Gastroesophageal sphincter (tissue), 4 donors: Measurements from ENCODE around the gene HPD. TPM values are rescaled to one million over a fixed set of nuclear protein-coding genes. Genes with fewer than 3 reads are reported as not detected.
A peak's percentile ranks its signal among the peaks of the same experiment; 100 is the strongest.

Source experiments
- ATAC-seq: fragments of 150-250 bp; one replicate; pipeline ENCODE4 v1.9.1; 2016; ENCODE audit warnings: mild to moderate bottlenecking, moderate library complexity
- H3K27ac ChIP-seq, 4 donors: fragments of 200-600 bp; sonication (generic) in 3 of 4; 1 replicate in 3 of 4; 2 replicates in 1 of 4; pipeline ENCODE4 v1.5.1; 2016 to 2019
- H3K27me3 ChIP-seq: fragments of 200-600 bp; sonication (generic); one replicate; pipeline ENCODE4 v1.5.1; 2019
- H3K36me3 ChIP-seq, 2 donors: fragments of 200-600 bp; sonication (generic); one replicate each; pipeline ENCODE4 v1.5.1; 2019; ENCODE audit warnings: control low read depth in 1 of 2
- H3K4me1 ChIP-seq, 3 donors: fragments of 200-600 bp; sonication (generic); 1 replicate in 2 of 3; 2 replicates in 1 of 3; pipeline ENCODE4 v1.5.1; 2016 to 2019; ENCODE audit warnings: control low read depth in 2 of 3
- H3K4me3 ChIP-seq, 2 donors: fragments of 200-600 bp; sonication (generic); one replicate each; pipeline ENCODE4 v1.5.1; 2019; ENCODE audit warnings: mild to moderate bottlenecking in 1 of 2, moderate library complexity in 1 of 2
- H3K9me3 ChIP-seq, 3 donors: fragments of 200-600 bp; sonication (generic); one replicate each; pipeline ENCODE4 v1.5.1; 2017 to 2019; ENCODE audit warnings: control low read depth in 2 of 3
- CTCF ChIP-seq, 4 experiments: fragments of 200-600 bp in 2 of 4; fragments of 450-650 bp in 2 of 4; sonication (generic) in 1 of 4; IDR thresholded peaks; one replicate each; pipeline ENCODE4 v1.5.1; 2017 to 2019; ENCODE audit warnings: antibody characterized with exemption in 4 of 4, mild to moderate bottlenecking in 2 of 4, moderate library complexity in 2 of 4
- EP300 ChIP-seq: sonication (generic); formaldehyde crosslinking; IDR thresholded peaks from one replicate; pipeline ENCODE4 v1.6.1; 2017; ENCODE audit warnings: antibody characterized with exemption, mild to moderate bottlenecking
- POLR2A ChIP-seq, 2 donors: fragments of 450-650 bp; IDR thresholded peaks; one replicate each; pipeline ENCODE4 v1.6.1; 2017; ENCODE audit warnings: antibody characterized with exemption in 2 of 2, mild to moderate bottlenecking in 2 of 2, moderate library complexity in 1 of 2
- POLR2AphosphoS5 ChIP-seq: sonication (generic); formaldehyde crosslinking; IDR thresholded peaks from one replicate; pipeline ENCODE4 v1.6.1; 2017; ENCODE audit warnings: antibody characterized with exemption
- WGBS, 2 donors: methylation state at CpG; one replicate each; pipeline ENCODE4 v1.1.5; 2018; ENCODE audit warnings: low coverage in 1 of 2; 5-methylcytosine and 5-hydroxymethylcytosine counted together
- total RNA-seq, 4 donors: library from RNA; depleted of rRNA; stranded (reverse); fragments of >200 nt; gene quantifications; one replicate each; pipeline ENCODE4 v1.1.0, GENCODE V29; 2016

HPD gene
- total RNA-seq, 4 donors from 2014 or later, result 1.2 to 5.0 (median 2.6) TPM; not detected in 1

- peaks cover 0 to 81% (median 47%) of the 10 kb centered on the region in 3 donors for H3K4me1 ChIP-seq
- 86 to 100% methylated on average over 1 to 8 of the region's 8 CpGs for WGBS, 2 donors
Measured at GRCh38 chr12:121808623-121809022, 50.0 kb downstream of the HPD start.

GRCh38 chr12:121807642-121808347 is 50.9 kb downstream of the HPD start:
- H3K27me3 ChIP-seq, result no peaks in the 10 kb centered on the region
- no peak for ATAC-seq
- peaks cover 0 to 45% of the 10 kb centered on the region in 2 donors for H3K36me3 ChIP-seq
- H3K4me1 ChIP-seq, result peaks cover 0 to 73% (median 39%) of the 10 kb centered on the region in 3 donors
- no CpG with 5 or more reads among the region's 14 CpGs for WGBS, 2 donors
- H3K9me3 ChIP-seq, result no peaks in the 10 kb centered on the region
- no peak overlapping the region for H3K4me3 ChIP-seq
- no peak for TF ChIP-seq EP300
- TF ChIP-seq POLR2AphosphoS5, result no peak
- TF ChIP-seq CTCF (IDR thresholded peaks at IDR 0.05), result no peak
- no peak for TF ChIP-seq POLR2A (IDR thresholded peaks at IDR 0.05)
- H3K27ac ChIP-seq, result peak overlapping the region in 2 of 4 donors; percentile 3 to 100

More at GRCh38 chr12:121808623-121809022, 50.0 kb downstream of the HPD start:
- Histone ChIP-seq H3K36me3 (peaks cover 0 to 47% of the 10 kb centered on the region in 2 donors), H3K27ac (no peak overlapping the region), H3K27me3 (no peaks in the 10 kb centered on the region), H3K4me3 (no peak overlapping the region), H3K9me3 (no peaks in the 10 kb centered on the region)
- no peak for ATAC-seq
- TF ChIP-seq EP300 (no peak), POLR2A (IDR thresholded peaks at IDR 0.05) (no peak), POLR2AphosphoS5 (no peak), CTCF (IDR thresholded peaks at IDR 0.05) (no peak)

GRCh38 chr12:121806546-121807423 is 51.9 kb downstream of the HPD start:
- Histone ChIP-seq H3K36me3 (peaks cover 0 to 45% of the 10 kb centered on the region in 2 donors), H3K4me3 (peak overlapping the region; percentile 85), H3K27ac (peak overlapping the region in 3 of 4 donors; percentile 66 to 100 (median 100)), H3K4me1 (peaks cover 0 to 66% (median 33%) of the 10 kb centered on the region in 3 donors), H3K9me3 (no peaks in the 10 kb centered on the region), H3K27me3 (no peaks in the 10 kb centered on the region)
- no peak for ATAC-seq
- TF ChIP-seq POLR2AphosphoS5 (no peak), EP300 (no peak), CTCF (IDR thresholded peaks at IDR 0.05) (no peak), POLR2A (IDR thresholded peaks at IDR 0.05) (no peak)
- 24 to 30% methylated on average over 2 to 10 of the region's 21 CpGs for WGBS, 2 donors

DNA sequence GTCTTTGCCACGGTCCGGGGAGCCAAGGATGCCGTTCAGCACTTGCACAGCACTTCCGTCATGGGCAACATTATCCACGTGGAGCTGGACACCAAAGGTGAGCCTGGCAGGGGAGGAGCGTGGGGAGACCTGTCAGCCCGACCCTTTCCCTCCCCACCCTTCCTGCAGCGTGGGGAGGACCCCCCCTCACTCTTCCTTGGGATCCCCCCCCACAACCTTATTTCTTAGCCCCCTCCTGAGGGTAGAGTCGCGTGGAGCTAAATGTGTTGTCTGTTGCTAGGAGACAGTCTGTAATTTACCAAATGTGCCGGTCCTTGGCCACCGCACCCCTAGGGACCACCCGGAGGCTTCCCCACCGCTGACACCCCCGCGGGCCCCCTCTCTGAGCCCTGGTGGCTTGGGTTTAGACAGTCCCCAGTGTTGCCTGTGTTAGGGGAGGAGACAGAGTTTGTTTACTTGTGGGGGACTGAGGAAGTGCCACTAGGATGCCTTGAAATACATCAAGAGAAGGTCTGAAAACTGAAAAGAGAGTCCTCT is 52.6 kb downstream of the HPD start:
- Histone ChIP-seq H3K4me3 (peak overlapping the region; percentile 85), H3K27ac (peak overlapping the region in 3 of 4 donors; percentile 66 to 100 (median 100))

More for the DNA sequence above, 52.6 kb downstream of the HPD start:
- Histone ChIP-seq H3K36me3 (peaks cover 0 to 43% of the 10 kb centered on the region in 2 donors), H3K4me1 (peaks cover 0 to 66% (median 26%) of the 10 kb centered on the region in 3 donors), H3K27me3 (no peaks in the 10 kb centered on the region), H3K9me3 (no peaks in the 10 kb centered on the region)
- ATAC-seq, result no peak
- no CpG with 5 or more reads among the region's 16 CpGs for WGBS, 2 donors
- TF ChIP-seq CTCF (IDR thresholded peaks at IDR 0.05) (no peak), POLR2A (IDR thresholded peaks at IDR 0.05) (no peak), POLR2AphosphoS5 (no peak), EP300 (no peak)
